Heart right ventricle (tissue), 16 donors: ENCODE data around the gene NGEF. TPM values are rescaled to one million over a fixed set of nuclear protein-coding genes. Genes with fewer than 3 reads are reported as not detected.

Experiments used
- ATAC-seq, 8 donors: fragments of 200-7000 bp; cut with Tn5 transposase; one replicate each; pipeline ENCODE4 v1.9.1; 2020; ENCODE audit warnings: mild to moderate bottlenecking in 8 of 8, moderate library complexity in 8 of 8, moderate number of reproducible peaks in 1 of 8
- DNase-seq, 2 donors: peaks; one replicate each; pipeline ENCODE4 v3.0.0-alpha.2; 2020
- H3K27ac ChIP-seq, 10 donors: fragments of 200-600 bp; sonication (generic) in 2 of 10; one replicate each; pipeline versions ENCODE4 v1.5.0 to v1.8.0; 2020 to 2022; ENCODE audit warnings: mild to moderate bottlenecking in 3 of 10
- H3K27me3 ChIP-seq, 7 donors: fragments of 200-600 bp; one replicate each; pipeline ENCODE4 v1.8.0; 2021 to 2022; ENCODE audit warnings: mild to moderate bottlenecking in 2 of 7
- H3K36me3 ChIP-seq, 9 donors: fragments of 200-600 bp; sonication (generic) in 1 of 9; one replicate each; pipeline versions ENCODE4 v1.5.0 to v1.8.0; 2020 to 2022; ENCODE audit warnings: mild to moderate bottlenecking in 2 of 9
- H3K4me1 ChIP-seq, 9 donors: fragments of 200-600 bp; sonication (generic) in 1 of 9; one replicate each; pipeline versions ENCODE4 v1.5.0 to v1.8.0; 2020 to 2022; ENCODE audit warnings: mild to moderate bottlenecking in 4 of 9
- H3K4me3 ChIP-seq, 10 donors: fragments of 200-600 bp; sonication (generic) in 2 of 10; one replicate each; pipeline versions ENCODE4 v1.5.0 to v1.8.0; 2020 to 2022; ENCODE audit warnings: mild to moderate bottlenecking in 7 of 10, moderate library complexity in 2 of 10
- H3K9me3 ChIP-seq, 11 donors: fragments of 200-600 bp in 10 of 11; sonication (generic) in 2 of 11; one replicate each; pipeline versions ENCODE4 v1.5.0 to v1.8.0; 2013 to 2022; ENCODE audit warnings: mild to moderate bottlenecking in 2 of 11, control low read depth in 1 of 11, moderate library complexity in 1 of 11
- CTCF ChIP-seq, 9 donors: fragments of 200-600 bp; sonication (generic) in 2 of 9; IDR thresholded peaks; one replicate each; pipeline versions ENCODE4 v1.5.0 to v1.8.0; 2021 to 2022; ENCODE audit warnings: antibody characterized with exemption in 9 of 9, mild to moderate bottlenecking in 5 of 9, moderate library complexity in 1 of 9
- WGBS, 2 donors: extraction: QIAGEN DNeasy Blood & Tissue Kit; methylation state at CpG; one replicate each; pipeline ENCODE4 v1.1.7; 2013; ENCODE audit warnings: inconsistent platforms in 1 of 2; 5-methylcytosine and 5-hydroxymethylcytosine counted together
- intact Hi-C, 10 donors: fragments of 100-400 bp; cut with DNase I; formaldehyde crosslinking; loops; one replicate each; pipeline versions ENCODE4 v1.11.1 to v1.14.2; 2022
- polyA plus RNA-seq, 2 donors: library from polyadenylated mRNA; stranded (reverse); fragments of 200-250 nt; gene quantifications; one replicate each; pipeline ENCODE4 v1.2.3, GENCODE V29; 2013
- total RNA-seq, 10 donors: library from RNA; stranded (reverse); fragmentation: NEBNext Ultra II Directional in 3 of 10; extraction: Animal tissue kit (Norgen Biotek cat#: 25700) in 3 of 10; gene quantifications; one replicate each; pipeline versions ENCODE4 v1.2.1 to v1.2.4, GENCODE V29; 2021 to 2023
- donor health status: Arrhythmogenic right ventricular cardiomyopathy.
- donor health status: ischemic (EF 13 %, LVEDD 7.1; RV severe dilation, severe dysfunction).
- donor health status: healthy with polysubstance abuse.
- donor health status: DM: no; HTN: yes; CAD: no.
- donor health status: DM: no; HTN: no; CAD: no.
- donor health status: ischemic (EF 25% LVEDD 6.9; RV normal size, moderate dysfunction).
- donor health status: ischemic (EF 25% LVEDD 5.7; RV mildly dilated, moderate dysfunction).
- donor health status: healthy.
- donor health status: DM: yes; HTN: yes; CAD: no.
- donor health status: Ischemic cardiomyopathy.
- donor health status: ischemic (EF 35%, LVEDD 5.7; RV mildly dilated, moderate dysfunction).
- donor health status: nonischemic (EF 11% LVEDD 7.7; RV severe dilation, severe dysfunction).
- donor health status: DM: yes; HTN: yes; CAD: no.
- donor health status: PGD.
- donor health status: ischemic (EF 29% LVEDD 5.4; RV normal size, mild dysfunction).
- donor health status: nonischemic (EF 23%, LVEDD 6.1; RV moderate dilation, normal function).

The NGEF gene
- total and polyA plus RNA-seq, 12 donors = 0.27 to 0.75 (median 0.54) TPM; not detected in 3

GRCh38 chr2:232874677-232875223, 138.3 kb downstream of the NGEF start:
- no peak overlapping the region for H3K4me3 ChIP-seq
- intact Hi-C loops = no loop called here
- peaks cover 0 to 18% (median 5%) of the 10 kb centered on the region in 9 donors for H3K4me1 ChIP-seq
- peaks cover 17 to 34% (median 28%) of the 10 kb centered on the region in 7 donors for H3K27me3 ChIP-seq
- H3K36me3 ChIP-seq = no peaks in the 10 kb centered on the region
- no peaks in the 10 kb centered on the region for H3K9me3 ChIP-seq
- no peak overlapping the region for H3K27ac ChIP-seq
- WGBS, 2 donors = 91 to 95% methylated on average over 16 of the region's 16 CpGs
- ATAC-seq (no peak), DNase-seq (no peak)
- no peak for TF ChIP-seq CTCF (IDR thresholded peaks at IDR 0.05)

GRCh38 chr2:232873909-232874641, 139.0 kb downstream of the NGEF start:
- intact Hi-C loops = no loop called here
- peaks cover 0 to 18% (median 5%) of the 10 kb centered on the region in 9 donors for H3K4me1 ChIP-seq
- no peaks in the 10 kb centered on the region for H3K36me3 ChIP-seq
- 90 to 97% methylated on average over 6 of the region's 6 CpGs for WGBS, 2 donors
- no peak overlapping the region for H3K4me3 ChIP-seq
- no peak for DNase-seq
- no peaks in the 10 kb centered on the region for H3K9me3 ChIP-seq
- peaks cover 17 to 34% (median 28%) of the 10 kb centered on the region in 7 donors for H3K27me3 ChIP-seq
- H3K27ac ChIP-seq = no peak overlapping the region
- ATAC-seq = no peak
- TF ChIP-seq CTCF (IDR thresholded peaks at IDR 0.05) = no peak

- no peak for TF ChIP-seq CTCF (IDR thresholded peaks at IDR 0.05)
- Histone ChIP-seq H3K4me3 (no peak overlapping the region), H3K27ac (no peak overlapping the region), H3K9me3 (no peaks in the 10 kb centered on the region), H3K27me3 (peaks cover 17 to 34% (median 28%) of the 10 kb centered on the region in 7 donors), H3K36me3 (no peaks in the 10 kb centered on the region), H3K4me1 (peaks cover 0 to 18% (median 5%) of the 10 kb centered on the region in 9 donors)
- intact Hi-C loops = no loop called here
- DNase-seq = no peak
- ATAC-seq = no peak
- WGBS, 2 donors = 93 to 95% methylated on average over 14 of the region's 14 CpGs
These were observed 139.7 kb downstream of the NGEF start for GRCh38 chr2:232873292-232873908.

- Histone ChIP-seq H3K4me3 (no peak overlapping the region), H3K9me3 (no peaks in the 10 kb centered on the region), H3K27me3 (peaks cover 17 to 34% (median 28%) of the 10 kb centered on the region in 7 donors), H3K27ac (no peak overlapping the region), H3K36me3 (no peaks in the 10 kb centered on the region), H3K4me1 (peaks cover 0 to 18% (median 5%) of the 10 kb centered on the region in 9 donors)
- 93 to 96% methylated on average over 9 of the region's 9 CpGs for WGBS, 2 donors
- DNase-seq = no peak
- TF ChIP-seq CTCF (IDR thresholded peaks at IDR 0.05) = no peak
- ATAC-seq = no peak
- intact Hi-C loops = no loop called here
These were observed 140.2 kb downstream of the NGEF start for GRCh38 chr2:232872826-232873225.
